HepG2 (cell line): Measurements from ENCODE around the gene HMGN4. TPM values are rescaled to one million over a fixed set of nuclear protein-coding genes. Genes with fewer than 3 reads are reported as not detected.

Source experiments
- CHD2 ChIP-seq: IDR thresholded peaks from 2 replicates; pipeline ENCODE4 v1.6.1; 2011; ENCODE audit warnings: low read depth, low read length, improper control_type of control experiment
- DNMT3B ChIP-seq: conservative IDR thresholded peaks from 2 replicates; pipeline ENCODE4 v1.6.1; 2016; ENCODE audit warnings: missing biosample characterization, control low read depth
- ETS1 ChIP-seq: sonication (generic); formaldehyde crosslinking; IDR thresholded peaks from 2 replicates; pipeline ENCODE4 v1.4.0; 2020; ENCODE audit warnings: missing genetic modification reagents
- GMEB2 ChIP-seq: IDR thresholded peaks from 2 replicates; pipeline ENCODE4 v1.6.1; 2016; ENCODE audit warnings: missing biosample characterization, missing genetic modification reagents, low read depth
- KDM1A ChIP-seq: IDR thresholded peaks from 2 replicates; pipeline ENCODE4 v1.6.1; 2016; ENCODE audit warnings: missing compliant biosample characterization
- MYPOP ChIP-seq: sonication (generic); formaldehyde crosslinking; IDR thresholded peaks from 2 replicates; pipeline ENCODE4 v1.8.1; 2023; ENCODE audit warnings: mild to moderate bottlenecking, moderate library complexity, missing genetic modification reagents
- SIX1 ChIP-seq: sonication (generic); formaldehyde crosslinking; IDR thresholded peaks from 2 replicates; pipeline ENCODE4 v1.4.0; 2020; ENCODE audit warnings: missing genetic modification reagents, borderline replicate concordance
- SRSF1 ChIP-seq: fragments of 200-400 bp; formaldehyde crosslinking; optimal IDR thresholded peaks from 2 replicates; pipeline ENCODE3; 2017; ENCODE audit warnings: mild to moderate bottlenecking, low read depth, low read length, moderate library complexity
- TCF7 ChIP-seq: sonication (generic); IDR thresholded peaks from 2 replicates; pipeline ENCODE4 v1.6.1; 2016; ENCODE audit warnings: antibody characterized with exemption, low read depth
- UBTF ChIP-seq: sonication (generic); formaldehyde crosslinking; IDR thresholded peaks from 2 replicates; pipeline ENCODE4 v1.4.0; 2020; ENCODE audit warnings: mild to moderate bottlenecking, missing genetic modification reagents
- ZBTB44 ChIP-seq: sonication (generic); formaldehyde crosslinking; IDR thresholded peaks from 2 replicates; pipeline ENCODE4 v1.4.0; 2020; ENCODE audit warnings: missing genetic modification reagents
- ZHX1 ChIP-seq: sonication (generic); formaldehyde crosslinking; IDR thresholded peaks from 2 replicates; pipeline ENCODE4 v1.8.1; 2022; ENCODE audit warnings: low read depth, mild to moderate bottlenecking, missing genetic modification reagents
- ZNF530 ChIP-seq: sonication (generic); formaldehyde crosslinking; IDR thresholded peaks from 2 replicates; pipeline ENCODE4 v1.5.0; 2020; ENCODE audit warnings: low read depth, mild to moderate bottlenecking, missing genetic modification reagents
- ZNF572 ChIP-seq: sonication (generic); formaldehyde crosslinking; IDR thresholded peaks from 2 replicates; pipeline ENCODE4 v1.5.1; 2020; ENCODE audit warnings: mild to moderate bottlenecking, missing genetic modification reagents
- ZNF766 ChIP-seq: sonication (generic); formaldehyde crosslinking; IDR thresholded peaks from 2 replicates; pipeline ENCODE4 v1.5.0; 2020; ENCODE audit warnings: missing genetic modification reagents, borderline replicate concordance
- ZNF784 ChIP-seq: sonication (generic); formaldehyde crosslinking; IDR thresholded peaks from 2 replicates; pipeline ENCODE4 v1.5.1; 2020; ENCODE audit warnings: missing genetic modification reagents, mild to moderate bottlenecking, borderline replicate concordance
- polyA plus RNA-seq, 8 experiments: library from polyadenylated mRNA; depleted of rRNA in 3 of 8; stranded (reverse) in 7 of 8; unstranded in 1 of 8; fragments of >200 nt; fragmentation: Illumina TruSeq in 4 of 8; extraction: Trizol in 4 of 8; gene quantifications; 2 replicates each; pipeline versions ENCODE4 v1.2.1 to v1.2.3, GENCODE V29; 2011 to 2016; ENCODE audit warnings: low read depth in 4 of 8, missing spikeins in 1 of 8, mixed read lengths in 1 of 8; ENCODE audit not compliant: insufficient read depth in 1 of 8
- total RNA-seq, 5 experiments: library from RNA; depleted of rRNA; stranded (reverse); fragments of >200 nt; fragmentation: Illumina TruSeq; extraction: Trizol; gene quantifications; 2 replicates each; pipeline ENCODE4 v1.2.3, GENCODE V29; 2016; ENCODE audit warnings: low read depth in 1 of 5

The HMGN4 gene
- total and polyA plus RNA-seq, 2 of the 13 experiments (the other 11 are each of a cell fraction or from before 2014, with no cell fraction given): 39.9 to 52.1 TPM

GRCh38 chr6:26520237-26520849, 17.8 kb upstream of the HMGN4 start (continued):
- TF ChIP-seq ZNF784 (CRISPR knock-in tag) (no peak), ZHX1 (CRISPR knock-in tag) (no peak), UBTF (CRISPR knock-in tag) (peak; percentile 40; the same call in 1 of the 2 replicates), SRSF1 (no peak), ZNF530 (CRISPR knock-in tag) (0 out of 2 replicates have a peak, but pooled peaks have one; percentile 53), ZBTB44 (CRISPR knock-in tag) (no peak), SIX1 (CRISPR knock-in tag) (no peak), CHD2 (no peak), GMEB2 (no peak), ETS1 (CRISPR knock-in tag) (no peak), ZNF766 (CRISPR knock-in tag) (peak; percentile 68; the same call in 1 of the 2 replicates), MYPOP (CRISPR knock-in tag) (peak; percentile 42; the same call in 1 of the 2 replicates), KDM1A (no peak), TCF7 (no peak), ZNF572 (CRISPR knock-in tag) (no peak), DNMT3B (0 out of 2 replicates have a peak, but pooled peaks have one; percentile 57)
